ENCODE results near the gene SLC5A5. TPM values are rescaled to one million over a fixed set of nuclear protein-coding genes. Genes with fewer than 3 reads are reported as not detected.

The SLC5A5 gene
- total and polyA plus RNA-seq, 2 of the 8 experiments (the other 6 are each of a cell fraction or from before 2014, with no cell fraction given): 1.5 to 1.8 TPM

DNA sequence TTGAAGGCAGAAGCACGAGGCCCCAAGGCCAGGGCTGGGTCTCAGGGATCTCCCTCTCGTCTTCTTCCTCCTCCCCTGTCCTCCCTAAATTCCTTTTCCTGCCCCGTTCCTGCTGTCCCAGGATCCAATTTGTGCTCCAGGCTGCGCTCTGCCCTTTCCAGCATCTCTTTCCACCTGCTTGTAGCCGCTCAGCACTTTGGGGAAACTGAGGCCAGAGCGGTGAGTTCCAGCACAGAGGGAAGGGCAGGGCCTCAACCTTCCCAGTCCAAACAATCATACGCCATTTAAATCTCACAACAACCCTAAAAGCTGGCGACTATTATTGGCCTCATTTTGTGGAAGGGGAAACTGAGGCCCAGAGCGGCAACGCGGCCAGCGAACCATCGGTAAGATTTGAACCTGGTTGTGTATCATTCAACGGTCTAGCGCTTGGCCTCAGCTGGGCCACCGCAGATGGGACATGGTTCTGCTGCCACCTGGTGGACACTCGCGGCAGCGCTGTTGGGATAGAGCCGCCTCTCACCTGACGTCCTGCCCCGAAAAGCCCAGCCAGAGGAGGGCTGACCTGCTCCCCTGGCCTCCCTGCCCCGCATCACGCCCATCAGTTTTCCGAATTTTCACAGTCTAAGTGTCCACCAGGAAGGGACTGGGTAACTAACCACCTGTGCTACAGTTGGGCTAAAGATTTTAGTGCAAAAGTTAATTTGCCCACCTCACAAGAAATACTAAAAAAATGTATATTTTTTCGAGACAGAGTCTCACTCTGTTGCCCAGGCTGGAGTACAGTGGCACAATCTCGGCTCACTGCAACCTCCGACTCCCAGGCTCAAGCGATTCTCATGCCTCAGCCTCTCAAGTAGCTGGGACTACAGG, 16.2 kb upstream of the SLC5A5 start:
- Histone ChIP-seq H3K4ac (replicated peaks; ENCODE audit: insufficient read length, low read depth, low read length) (no peak overlapping the region), H3K23me2 (ENCODE audit: low read depth, low read length) (peaks cover 4% of the 10 kb centered on the region; the same call in 1 of the 2 replicates), H2AK5ac (ENCODE audit: low read depth, low read length) (no peak overlapping the region), H3K4me2 (ENCODE audit: insufficient read depth in 1 of 2, low read depth in 2 of 2, low read length in 2 of 2) (no peak overlapping the region), H2BK5ac (ENCODE audit: low read depth, low read length) (no peak overlapping the region), H2BK15ac (ENCODE audit: low read length) (no peak overlapping the region), H3K56ac (replicated peaks; ENCODE audit: insufficient read length, low read depth, low read length) (no peak overlapping the region), H3K9me3 (ENCODE audit: insufficient read depth in 2 of 2, low read depth in 1 of 2, low read length in 1 of 2) (no peaks in the 10 kb centered on the region), H3K14ac (ENCODE audit: insufficient read length) (no peak overlapping the region), H3K36me3 (ENCODE audit: control insufficient read depth in 2 of 4, insufficient read depth in 4 of 4, low read length in 3 of 4) (peaks cover 0 to 2% (median under 1%) of the 10 kb centered on the region in 4 experiments; a peak in 3 of 8 replicates), H4K5ac (ENCODE audit: insufficient read length, low read depth, low read length) (no peak overlapping the region), H2BK20ac (ENCODE audit: low read length) (no peak overlapping the region), H3K4me3 (ENCODE audit: extremely low read depth in 1 of 4, insufficient read depth in 2 of 4, low read depth in 3 of 4, low read length in 4 of 4) (no peak overlapping the region), H4K8ac (ENCODE audit: extremely low read depth, insufficient read depth, low read length) (peak overlapping the region; percentile 53; the same call in 1 of the 2 replicates), H3K27ac (ENCODE audit: low read depth, low read length) (no peak overlapping the region), H3K9ac (replicated peaks in 1 of 4; ENCODE audit: extremely low read depth in 1 of 4, low read depth in 3 of 4, low read length in 3 of 4) (no peak overlapping the region), H2BK120ac (replicated peaks; ENCODE audit: low read depth, low read length) (no peak overlapping the region), H2AFZ (ENCODE audit: low read length) (no peak overlapping the region), H4K20me1 (replicated peaks in 1 of 2; ENCODE audit: control insufficient read depth in 1 of 2, insufficient read depth in 2 of 2, low read length in 2 of 2) (peaks cover 0 to 1% of the 10 kb centered on the region in 2 experiments), H3K23ac (ENCODE audit: insufficient read length) (no peak overlapping the region), H3K27me3 (replicated peaks in 1 of 4; ENCODE audit: control insufficient read depth in 3 of 4, extremely low read depth in 1 of 4, insufficient read depth in 3 of 4, low read length in 3 of 4) (no peaks in the 10 kb centered on the region), H4K91ac (replicated peaks; ENCODE audit: insufficient read length, low read length) (no peak overlapping the region), H3K79me2 (ENCODE audit: control insufficient read depth in 1 of 2, insufficient read depth in 2 of 2, low read length in 2 of 2) (peaks cover 6 to 8% of the 10 kb centered on the region in 2 experiments), H3K79me1 (ENCODE audit: low read depth, low read length) (no peaks in the 10 kb centered on the region; the same call in 1 of the 2 replicates), H3K18ac (ENCODE audit: extremely low read depth, low read length) (no peak overlapping the region), H2BK12ac (ENCODE audit: low read depth, low read length) (no peak overlapping the region), H3K4me1 (replicated peaks in 1 of 4; ENCODE audit: control insufficient read depth in 3 of 4, insufficient read depth in 4 of 4, low read length in 3 of 4) (no peaks in the 10 kb centered on the region; a peak in 2 of 7 replicates)
- POLR2A ChIA-PET (ENCODE audit: partially characterized antibody): interaction anchor here (0.7 to 12.1 kb wide), 4 partner anchors 7 to 299 kb away, joined by 3 to 141 read pairs (median 3); partner anchors contain the start of gene RPL18A
- WGBS, 2 experiments (ENCODE audit: extremely low coverage in 1 of 2, insufficient coverage in 1 of 2, insufficient read length in 1 of 2, insufficient replicate concordance in 2 of 2, low coverage in 1 of 2, low lambda C conversion rate in 2 of 2, missing lambda C conversion rate in 1 of 2): 35% methylated on average over 29 of the region's 29 CpGs; no CpG with 5 or more reads in 1 of the 2 experiments
- DNase-seq (ENCODE audit: low read depth in 1 of 2, low spot score in 2 of 2) (peak in 1 of 2 experiments; percentile 99), FAIRE-seq (peak; percentile 72)
- CTCF ChIA-PET (ENCODE audit: partially characterized antibody): interaction anchor here (0.6 to 3.6 kb wide), 33 partner anchors 8 to 267 kb away, joined by 3 to 19 read pairs (median 4); partner anchors contain the start of gene CCDC124
- TF ChIP-seq, protein P1, sequence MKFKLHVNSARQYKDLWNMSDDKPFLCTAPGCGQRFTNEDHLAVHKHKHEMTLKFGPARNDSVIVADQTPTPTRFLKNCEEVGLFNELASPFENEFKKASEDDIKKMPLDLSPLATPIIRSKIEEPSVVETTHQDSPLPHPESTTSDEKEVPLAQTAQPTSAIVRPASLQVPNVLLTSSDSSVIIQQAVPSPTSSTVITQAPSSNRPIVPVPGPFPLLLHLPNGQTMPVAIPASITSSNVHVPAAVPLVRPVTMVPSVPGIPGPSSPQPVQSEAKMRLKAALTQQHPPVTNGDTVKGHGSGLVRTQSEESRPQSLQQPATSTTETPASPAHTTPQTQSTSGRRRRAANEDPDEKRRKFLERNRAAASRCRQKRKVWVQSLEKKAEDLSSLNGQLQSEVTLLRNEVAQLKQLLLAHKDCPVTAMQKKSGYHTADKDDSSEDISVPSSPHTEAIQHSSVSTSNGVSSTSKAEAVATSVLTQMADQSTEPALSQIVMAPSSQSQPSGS (IDR thresholded peaks at IDR 0.05; ENCODE audit: low read length): no peak
- TF ChIP-seq, protein P2, sequence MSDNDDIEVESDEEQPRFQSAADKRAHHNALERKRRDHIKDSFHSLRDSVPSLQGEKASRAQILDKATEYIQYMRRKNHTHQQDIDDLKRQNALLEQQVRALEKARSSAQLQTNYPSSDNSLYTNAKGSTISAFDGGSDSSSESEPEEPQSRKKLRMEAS (IDR thresholded peaks at IDR 0.05): peak; percentile 63; the same call in 1 of the 2 replicates
- TF ChIP-seq HDAC2 (IDR thresholded peaks at IDR 0.05; ENCODE audit: borderline replicate concordance in 1 of 2, low read depth in 2 of 2, low read length in 2 of 2) (0 out of 4 replicates have a peak, but pooled peaks of 1 of the 2 experiments have one; percentile 35), YY1 (IDR thresholded peaks at IDR 0.05; ENCODE audit: low read depth, low read length) (0 out of 2 replicates have a peak, but pooled peaks have one; percentile 18), RAD21 (IDR thresholded peaks at IDR 0.05 in 1 of 2, conservative IDR thresholded peaks at IDR 0.05 in 1 of 2; ENCODE audit: low read depth in 2 of 2, low read length in 2 of 2) (peak; percentile 97 to 98), SIRT6 (IDR thresholded peaks at IDR 0.05; ENCODE audit: low read length) (no peak), SIN3A (conservative IDR thresholded peaks at IDR 0.05 in 1 of 2, IDR thresholded peaks at IDR 0.05 in 1 of 2; ENCODE audit: low read depth in 1 of 2, low read length in 2 of 2) (peak in 1 of 2 experiments; percentile 61; a peak in 1 of 4 replicates)
